Stimulated activated naive CD8-positive, alpha-beta T cell treated with anti-CD3 and anti-CD28 coated beads, Interleukin-15, Interleukin-2, amounts not matched to agents 100 U/mL and 50 U/mL, for 24 hours (primary cell): ENCODE data around the gene KRT74.

ENCODE experiments used
- ATAC-seq: fragments of 150-1000 bp; cut with Tn5 transposase; one replicate; pipeline ENCODE4 v1.10.0; 2021
- DNase-seq: peaks from one replicate; pipeline ENCODE4 v3.0.0; 2021

KRT74 gene

DNA sequence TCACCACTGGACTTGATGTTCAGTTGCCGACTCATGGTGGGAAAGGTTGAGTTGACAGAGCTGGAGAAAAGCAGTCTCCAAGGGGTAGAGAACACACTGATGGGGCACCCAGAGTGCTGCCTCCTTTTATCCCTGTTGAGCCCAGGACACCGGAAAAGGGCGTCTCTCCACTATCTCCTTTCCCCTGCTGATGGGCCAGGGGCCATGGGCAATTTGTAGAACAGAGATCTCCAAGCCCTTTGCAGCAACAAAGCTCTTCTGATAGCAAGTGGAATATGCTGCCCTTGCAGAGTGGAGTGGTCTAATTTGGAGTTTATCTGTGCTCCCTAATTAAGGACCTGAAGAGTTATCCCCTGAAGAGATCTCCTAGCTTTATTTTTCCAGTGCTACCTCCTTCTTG lies at the start of gene KRT74:
Gene KRT74 (minus strand): TSS at position 101 of the 400 bp plus-strand sequence. CDS start 66 bp downstream, at position 35.
- DNase-seq: no peak
- ATAC-seq: no peak

DNA sequence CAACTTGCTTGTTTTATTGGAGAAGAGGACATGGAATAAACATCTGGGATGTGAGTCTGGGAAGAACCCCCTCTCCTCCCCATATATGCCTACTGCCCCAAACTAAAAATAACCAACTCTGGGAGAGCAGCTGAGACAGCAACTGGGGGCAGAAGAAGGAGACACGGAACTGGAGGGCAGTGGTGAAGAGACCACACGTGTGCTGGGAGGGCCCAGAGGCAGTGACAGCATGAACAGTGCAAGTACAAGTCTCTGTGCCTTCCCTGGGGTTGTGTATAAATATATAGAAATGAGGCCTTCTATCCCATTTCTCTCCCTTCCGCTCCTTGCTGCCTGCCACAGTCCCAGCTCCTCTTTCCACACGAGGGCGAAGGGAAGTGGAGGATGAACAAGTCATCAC lies 48.7 kb upstream of the KRT74 start:
- DNase-seq: no peak
- ATAC-seq: no peak

DNA sequence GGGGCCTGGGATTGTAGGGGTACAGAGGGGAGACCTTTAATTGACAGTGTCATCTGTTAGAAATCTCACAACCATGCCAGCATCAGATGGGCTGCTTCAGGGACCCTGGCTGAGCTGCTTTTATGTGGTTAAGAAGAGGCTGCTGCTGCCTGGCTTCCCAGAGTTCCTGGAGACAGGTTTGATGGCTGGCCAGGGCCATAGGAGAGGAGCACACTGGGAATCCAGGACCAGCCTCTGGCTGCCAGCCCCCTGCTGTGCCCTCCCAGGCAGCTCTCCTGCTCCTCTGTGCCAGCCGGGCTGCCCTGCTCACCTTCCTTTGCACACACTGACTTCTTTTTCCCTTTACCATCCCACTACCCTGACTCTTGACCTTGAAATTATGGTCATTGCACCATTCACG lies 45.2 kb upstream of the KRT74 start:
- ATAC-seq (no peak), DNase-seq (no peak)

DNA sequence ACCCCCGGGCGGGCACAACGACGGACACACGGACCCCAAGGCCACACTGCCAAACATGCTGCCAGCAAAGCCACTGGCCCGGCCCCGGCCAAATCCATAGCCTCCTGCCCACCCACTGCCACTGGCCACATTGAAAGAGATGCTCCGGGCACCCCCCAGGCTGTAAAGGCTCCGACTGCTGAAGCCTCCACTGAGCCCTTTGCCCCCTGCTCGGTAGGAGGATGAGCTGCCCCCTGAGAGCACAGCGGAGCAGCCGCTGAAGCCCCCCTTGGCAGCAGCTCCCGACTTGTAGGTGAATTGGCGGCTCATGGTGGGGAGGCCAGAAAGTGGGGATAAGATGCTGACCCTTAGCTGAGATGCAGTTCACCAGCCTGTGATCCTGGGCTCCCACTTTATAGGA lies 44.6 kb upstream of the KRT74 start, which contains the start of gene KRT73:
Gene KRT73 (minus strand): TSS at position 344 of the 400 bp plus-strand sequence. CDS start 35 bp downstream, at position 309.
- no peak for ATAC-seq
- DNase-seq: peak; percentile 1

DNA sequence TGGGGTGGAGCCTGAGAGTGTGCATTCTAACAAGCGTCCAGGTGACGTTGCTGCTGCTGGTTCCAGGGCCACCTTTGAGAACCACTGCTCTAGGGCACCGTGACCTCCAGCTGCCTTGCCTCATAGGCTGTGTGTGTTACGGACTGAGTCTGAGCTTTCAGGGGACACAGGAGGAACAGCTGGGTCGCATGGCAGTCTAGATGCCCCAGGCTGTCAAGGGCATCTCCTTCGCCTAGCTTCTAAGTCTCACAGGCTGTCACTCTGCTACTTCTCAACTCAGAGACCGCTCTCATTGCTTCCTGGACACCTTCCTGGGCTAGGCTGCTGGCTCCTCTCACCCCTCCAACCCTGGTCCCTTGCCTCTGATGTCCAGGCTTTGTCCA lies 43.8 kb upstream of the KRT74 start:
- DNase-seq: no peak

DNA sequence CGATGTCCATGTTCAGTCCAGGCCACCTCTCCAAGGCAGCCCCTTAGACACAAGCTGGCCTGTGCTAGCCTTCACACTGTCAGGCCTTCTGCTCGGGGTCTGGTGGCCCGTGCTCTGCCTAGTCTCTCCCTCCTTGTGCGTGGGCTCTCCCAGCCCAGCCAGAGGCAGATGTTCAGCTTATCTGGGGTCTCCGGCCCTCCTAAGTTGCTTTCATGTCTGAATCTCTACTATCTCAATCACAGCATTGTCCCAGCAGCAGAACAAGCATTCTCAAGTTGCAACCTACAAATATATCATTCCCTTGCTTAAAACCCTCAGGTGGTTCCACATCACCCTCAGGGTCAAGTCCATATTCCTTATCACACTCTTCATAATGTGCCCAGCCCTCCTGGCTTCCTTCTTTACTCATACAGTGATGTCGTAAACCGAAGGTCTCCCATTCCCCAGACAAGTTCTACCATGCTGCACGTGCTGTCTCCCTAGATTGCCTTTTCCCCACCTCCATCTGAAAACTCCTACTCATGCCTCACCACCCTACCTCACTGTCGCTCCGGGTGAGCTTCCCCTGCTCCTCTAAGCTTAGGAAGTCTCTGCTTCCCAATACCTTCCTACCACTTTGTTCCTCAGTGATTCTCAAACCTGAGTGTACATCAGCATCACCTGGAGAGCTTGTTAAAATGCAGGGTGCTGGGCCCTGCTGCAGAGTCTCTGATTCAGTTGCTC lies 43.2 kb upstream of the KRT74 start:
- no peak for ATAC-seq
- no peak for DNase-seq

More for the DNA sequence above, 43.8 kb upstream of the KRT74 start:
- ATAC-seq: no peak

DNA sequence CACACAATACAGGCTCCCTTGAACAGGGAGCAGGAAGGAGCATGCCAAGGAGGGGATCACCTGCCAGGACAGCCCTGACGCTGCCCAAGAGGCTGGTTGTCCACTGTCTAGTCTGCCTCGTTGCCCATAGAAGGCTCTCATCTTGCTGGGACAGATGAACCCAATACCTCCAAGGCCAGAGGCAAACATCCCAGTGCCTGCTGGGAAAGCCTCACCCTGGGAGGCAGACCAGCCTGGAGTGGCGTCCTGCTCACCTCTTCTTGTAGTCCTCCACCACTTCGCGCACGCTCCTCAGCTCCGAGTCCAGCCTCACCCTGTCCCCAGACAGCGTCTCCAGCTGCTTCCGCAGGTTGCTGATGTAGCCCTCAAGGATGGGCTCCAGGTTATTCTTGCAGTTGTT lies 42.3 kb upstream of the KRT74 start:
- no peak for DNase-seq
- no peak for ATAC-seq

DNA sequence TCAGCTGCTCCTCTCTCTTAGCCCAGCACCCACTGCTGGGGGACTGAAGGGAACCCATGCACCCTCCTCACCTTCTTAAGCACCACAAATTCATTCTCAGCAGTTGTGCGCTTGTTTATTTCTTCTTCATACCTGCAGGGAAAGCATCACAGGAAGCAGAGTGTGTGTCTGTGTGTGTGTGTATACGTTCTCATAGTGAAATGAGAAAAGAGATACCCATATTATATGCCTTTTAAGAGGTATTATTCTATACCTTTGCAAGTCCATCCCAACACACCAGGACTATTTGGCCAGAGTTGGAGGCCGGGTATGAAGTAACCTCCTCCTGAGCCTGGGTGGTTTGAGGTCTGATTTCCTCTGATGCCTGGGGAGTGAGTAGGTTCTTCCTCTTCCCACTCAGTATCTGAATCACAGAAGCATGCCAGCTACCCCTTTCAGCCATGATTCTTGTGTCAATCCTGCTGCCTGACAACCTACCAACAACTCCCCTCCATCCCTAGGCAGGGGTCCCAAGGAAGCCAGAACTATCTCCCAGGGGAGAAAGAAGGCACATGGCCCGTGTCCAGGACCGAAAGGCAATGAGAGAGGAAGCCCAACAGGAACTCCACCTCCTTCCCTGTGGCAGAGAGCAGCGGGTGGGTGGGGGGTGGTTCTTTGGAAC lies 41.7 kb upstream of the KRT74 start:
- peak; percentile 32 for DNase-seq
- peak; percentile 83 for ATAC-seq

DNA sequence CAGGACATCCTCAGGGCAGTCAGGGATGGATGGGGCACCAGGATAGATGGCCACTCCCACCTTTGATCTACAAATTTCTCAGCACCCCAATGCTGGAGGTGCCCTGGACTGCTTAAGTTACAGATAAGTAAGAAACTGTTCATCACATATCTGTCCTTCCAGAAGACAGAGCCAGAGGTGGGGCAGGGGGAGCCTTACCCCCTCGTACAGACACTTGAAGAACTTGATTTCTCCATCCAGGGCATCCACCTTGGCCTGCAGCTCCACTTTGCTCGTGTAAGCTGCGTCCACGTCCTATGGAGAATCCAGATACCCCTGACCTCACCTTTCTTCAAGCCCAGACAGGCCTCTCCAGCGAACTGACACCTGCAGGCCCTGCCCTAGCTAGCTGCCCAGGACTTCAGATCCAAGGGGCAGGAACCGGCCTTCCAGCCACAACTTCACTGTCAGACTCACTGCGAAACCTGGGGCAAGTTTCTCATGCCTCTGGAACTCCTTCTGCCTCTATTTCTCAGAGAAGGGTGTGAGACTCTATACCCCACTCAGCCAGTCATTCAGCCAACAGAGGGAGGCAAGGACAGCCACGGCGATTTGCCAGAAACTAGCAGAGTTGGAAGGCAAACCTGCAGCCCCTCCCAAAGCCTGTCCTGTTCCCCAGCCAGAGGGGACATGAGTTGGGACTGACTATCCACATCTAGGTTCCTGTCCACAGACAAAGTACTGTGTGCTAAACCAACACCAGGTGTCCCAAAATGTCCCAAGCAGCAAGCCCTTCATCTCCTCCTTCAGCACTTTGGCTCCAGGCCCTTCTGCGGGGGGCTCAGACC lies 41.0 kb upstream of the KRT74 start:
- DNase-seq (no peak), ATAC-seq (no peak)

DNA sequence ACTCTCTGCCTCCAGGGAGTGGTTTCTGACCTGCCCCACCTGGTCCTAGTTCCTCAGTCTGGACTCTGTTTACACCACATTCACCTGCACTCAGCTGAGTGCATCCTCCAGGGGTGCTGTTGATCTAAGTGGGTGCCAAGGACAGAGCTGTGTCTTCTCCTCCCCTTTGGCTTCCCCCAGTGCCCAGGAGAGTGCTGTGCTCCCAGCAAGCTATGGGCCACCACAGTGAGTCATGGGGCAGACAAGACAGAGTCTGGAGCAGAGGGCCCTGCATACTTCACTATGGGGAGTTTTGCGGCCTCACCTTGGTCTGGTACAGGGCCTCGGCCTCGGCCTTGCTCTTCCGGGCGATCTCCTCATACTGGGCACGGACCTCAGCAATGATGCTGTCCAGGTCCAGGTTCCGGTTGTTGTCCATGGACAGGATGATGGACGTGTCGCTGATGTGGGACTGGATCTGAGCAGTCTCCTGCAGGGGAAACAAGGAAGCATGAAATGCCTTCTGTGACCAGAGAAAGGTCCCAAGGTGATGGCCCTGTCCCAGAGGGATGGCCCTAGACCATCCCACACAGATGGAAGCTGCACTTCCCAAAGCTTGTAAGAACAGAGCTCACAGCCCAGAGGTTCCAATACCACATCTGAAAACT lies 39.9 kb upstream of the KRT74 start:
- no peak for DNase-seq
- peak; percentile 11 for ATAC-seq

DNA sequence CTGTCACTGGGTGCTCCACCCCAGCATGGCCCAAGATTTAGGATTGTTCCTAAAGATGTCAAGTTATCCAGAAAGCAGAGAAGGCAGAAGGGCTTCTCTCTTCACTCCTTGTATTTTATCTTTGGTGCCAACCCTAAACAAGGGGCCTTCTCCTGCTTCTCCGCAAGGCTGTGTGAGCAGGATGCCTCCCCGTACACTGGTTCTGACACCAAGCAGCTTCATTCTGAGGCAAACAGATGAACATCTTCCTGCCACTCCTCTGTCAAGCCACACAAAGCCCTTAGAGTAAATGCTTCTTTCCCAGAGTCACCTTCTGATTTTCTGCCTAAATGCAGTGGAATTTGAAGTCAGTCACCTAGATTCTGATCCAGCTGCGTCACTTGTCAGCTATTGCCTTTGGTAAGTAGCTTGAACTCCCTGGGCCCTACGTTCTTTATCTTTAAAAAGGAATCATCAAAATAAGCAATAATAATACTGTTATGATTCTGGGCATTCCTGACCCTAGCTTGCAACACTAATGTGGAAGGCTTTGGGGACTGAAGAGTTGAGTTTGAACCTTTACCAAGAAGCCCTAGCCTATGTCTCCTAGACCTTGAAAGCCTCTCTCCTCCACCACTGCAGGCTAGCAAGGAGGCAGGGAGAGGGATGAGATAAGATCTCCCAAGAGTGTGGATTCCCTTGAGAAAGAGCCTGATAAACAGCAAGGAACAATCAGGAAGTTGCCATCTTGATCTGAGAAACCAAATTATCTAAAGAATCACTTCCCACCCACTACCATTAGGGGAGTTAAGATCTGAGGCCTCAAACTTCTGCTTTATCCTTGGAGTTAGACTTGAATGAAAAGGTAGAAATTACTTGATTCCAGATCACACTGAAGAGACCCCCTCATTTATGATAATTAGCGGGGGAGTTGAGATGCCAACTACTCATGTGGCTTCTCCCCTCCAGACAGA lies 39.1 kb upstream of the KRT74 start:
- no peak for DNase-seq
- ATAC-seq: no peak

DNA sequence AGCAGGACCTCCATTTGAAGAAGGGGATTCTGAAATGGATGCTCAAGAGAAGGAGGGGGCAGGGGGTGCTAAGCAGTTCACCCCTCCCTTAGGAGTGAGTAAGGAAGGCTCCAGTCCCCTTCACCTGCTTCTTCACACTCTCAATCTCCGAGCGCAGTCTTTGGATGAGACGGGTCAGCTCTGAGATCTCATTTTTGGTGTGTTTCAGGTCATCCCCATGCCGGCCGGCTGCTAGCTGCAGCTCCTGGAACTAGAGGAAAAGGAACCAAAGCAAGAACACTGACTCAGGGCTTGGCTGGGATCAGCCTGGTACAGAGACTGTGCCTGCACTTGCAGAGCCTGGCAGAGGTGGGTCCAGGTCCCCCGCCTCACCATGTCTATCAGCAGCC lies 37.4 kb upstream of the KRT74 start:
- no peak for ATAC-seq
- DNase-seq: no peak

DNA sequence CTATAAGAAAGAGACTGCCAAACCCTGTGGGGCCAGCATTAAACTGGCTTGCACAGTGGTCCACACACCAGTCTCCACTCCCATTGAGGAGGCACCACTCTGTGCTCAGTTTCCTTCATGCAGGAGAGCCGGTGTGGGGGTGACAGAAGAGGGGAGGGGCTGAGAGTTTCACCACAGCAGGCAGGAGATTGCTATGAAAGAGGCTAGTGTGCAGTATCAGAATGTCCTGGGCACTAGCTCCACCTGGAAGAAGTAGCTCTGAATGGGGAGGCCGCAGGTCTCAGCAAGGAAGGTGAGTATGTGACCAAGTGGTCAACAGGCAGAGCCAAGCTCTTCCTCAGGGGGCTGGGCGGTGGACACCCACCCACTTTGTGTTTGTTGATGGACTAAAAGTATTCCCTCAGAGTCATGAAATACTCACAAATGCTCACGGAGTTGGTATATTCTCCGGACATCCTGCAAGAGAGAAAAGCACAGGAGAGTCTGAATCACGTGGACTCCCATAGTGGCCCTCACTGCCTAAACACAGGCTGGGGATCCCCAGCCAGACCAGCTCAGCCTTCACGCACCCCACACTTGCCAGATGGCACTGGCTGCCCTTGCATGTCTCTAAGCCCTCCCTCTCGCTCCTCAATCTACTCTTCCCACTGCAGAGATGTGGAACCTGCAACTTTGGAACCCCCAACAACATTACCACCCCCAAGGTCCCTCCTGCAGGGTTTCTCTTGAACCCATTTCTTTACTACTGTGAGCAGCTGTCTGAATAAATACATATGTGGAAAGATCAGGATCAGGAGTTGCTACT lies 35.4 kb upstream of the KRT74 start:
- ATAC-seq (no peak), DNase-seq (no peak)

DNA sequence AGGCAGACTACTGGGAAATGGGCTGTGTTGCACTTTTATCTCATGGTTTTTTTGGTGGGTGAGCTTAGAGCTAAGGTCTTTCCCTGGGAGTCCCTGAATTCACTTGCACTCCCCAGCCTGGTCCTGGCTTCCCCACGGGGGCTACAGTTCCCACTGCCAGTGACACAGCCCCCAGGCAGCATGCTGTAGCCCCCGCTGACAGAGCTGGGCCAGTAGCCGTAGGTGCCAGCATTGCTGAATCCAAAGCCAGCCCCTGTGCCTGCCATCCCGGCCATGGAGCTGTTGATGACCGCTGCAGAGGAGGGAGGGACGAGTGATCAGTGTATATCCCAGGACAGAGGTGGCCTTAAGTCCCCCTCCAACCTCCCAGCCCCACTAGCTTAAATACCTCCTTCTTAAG lies 34.5 kb upstream of the KRT74 start:
- DNase-seq (no peak), ATAC-seq (no peak)

DNA sequence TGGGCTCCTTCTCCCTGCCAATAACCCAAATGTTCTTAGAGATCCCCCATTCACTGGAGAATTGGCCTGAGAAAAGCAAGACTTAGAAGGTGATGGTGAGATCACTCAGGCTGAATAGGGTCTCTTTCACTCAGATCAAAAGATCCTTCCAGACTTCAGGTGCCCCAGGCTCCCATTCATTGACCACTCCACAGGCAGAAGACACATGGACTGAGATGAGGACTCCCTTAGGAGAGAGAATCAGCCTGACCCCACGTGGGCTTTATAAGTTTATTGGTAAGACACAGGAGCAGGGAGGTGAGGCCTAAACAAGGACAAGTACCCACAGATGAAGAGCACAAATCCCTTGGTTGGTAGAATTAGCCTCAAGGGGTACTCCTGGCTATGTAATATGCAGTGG lies 33.7 kb upstream of the KRT74 start:
- no peak for DNase-seq
- ATAC-seq: no peak

DNA sequence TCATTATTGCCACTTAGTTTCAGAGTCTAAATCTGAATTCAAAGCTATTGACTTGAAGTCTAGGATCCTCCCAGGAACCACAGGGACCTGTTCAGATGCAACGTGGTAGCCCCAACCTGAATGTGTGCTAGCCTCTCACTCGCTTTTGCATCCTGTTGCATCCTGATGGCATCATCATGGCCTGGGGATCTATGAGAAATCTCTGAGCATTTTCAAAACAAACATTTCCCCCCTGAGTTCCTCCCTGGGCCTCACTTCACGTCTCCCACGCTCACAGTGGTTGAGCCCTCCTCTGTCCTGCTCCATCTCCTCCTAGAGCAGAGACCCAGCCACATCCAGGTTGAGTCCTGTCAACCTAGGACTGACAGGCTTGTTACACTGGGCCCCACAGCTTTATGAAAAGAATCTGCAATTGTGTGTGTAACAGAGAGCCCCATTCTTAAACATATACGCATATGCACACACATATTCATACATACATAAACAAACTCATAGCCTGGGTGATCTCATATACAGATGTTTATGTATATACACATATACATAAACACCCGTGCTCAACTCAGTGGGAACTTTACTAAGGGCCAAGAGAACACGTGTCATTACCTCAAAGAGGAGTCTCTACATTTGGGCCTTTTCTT lies 33.1 kb upstream of the KRT74 start:
- DNase-seq: no peak
- ATAC-seq: no peak

DNA sequence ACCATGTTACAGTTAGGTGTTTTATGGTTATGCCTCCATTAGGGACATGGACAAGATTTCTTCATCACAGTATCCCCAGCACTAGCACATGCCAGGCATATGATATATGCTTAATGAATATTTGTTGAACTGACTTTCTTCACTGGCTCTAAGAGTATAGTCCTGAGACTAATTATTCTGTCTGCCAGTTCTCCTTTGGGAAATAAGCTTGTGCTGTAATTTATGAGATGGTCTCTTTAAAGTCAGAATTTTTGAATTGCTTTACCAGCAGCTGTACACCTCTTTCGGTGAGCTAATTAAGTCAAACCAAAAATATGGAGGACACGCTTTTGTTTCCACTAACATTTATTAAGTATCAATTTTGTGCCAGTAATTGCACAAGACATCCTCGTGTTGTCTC lies 32.5 kb upstream of the KRT74 start:
- ATAC-seq: no peak
- no peak for DNase-seq

DNA sequence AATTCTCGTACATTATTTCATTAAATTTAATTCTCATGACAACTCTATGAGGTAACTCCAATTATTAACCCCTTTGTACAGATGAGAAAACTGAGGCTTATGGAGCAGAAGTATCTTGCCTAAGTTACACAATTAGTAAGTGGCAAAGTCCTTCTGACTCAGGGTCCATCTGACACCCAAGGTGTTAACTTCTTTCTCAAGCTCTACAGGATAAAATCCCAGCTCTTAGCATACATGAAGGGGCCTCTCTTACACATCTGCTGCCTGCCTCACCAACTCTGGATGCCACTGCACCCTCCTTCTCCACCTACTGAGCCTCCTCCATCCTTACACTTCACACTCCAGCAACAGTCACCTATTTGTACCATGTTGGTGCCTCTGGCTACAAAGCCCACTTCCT lies 31.9 kb upstream of the KRT74 start:
- no peak for ATAC-seq
- no peak for DNase-seq

DNA sequence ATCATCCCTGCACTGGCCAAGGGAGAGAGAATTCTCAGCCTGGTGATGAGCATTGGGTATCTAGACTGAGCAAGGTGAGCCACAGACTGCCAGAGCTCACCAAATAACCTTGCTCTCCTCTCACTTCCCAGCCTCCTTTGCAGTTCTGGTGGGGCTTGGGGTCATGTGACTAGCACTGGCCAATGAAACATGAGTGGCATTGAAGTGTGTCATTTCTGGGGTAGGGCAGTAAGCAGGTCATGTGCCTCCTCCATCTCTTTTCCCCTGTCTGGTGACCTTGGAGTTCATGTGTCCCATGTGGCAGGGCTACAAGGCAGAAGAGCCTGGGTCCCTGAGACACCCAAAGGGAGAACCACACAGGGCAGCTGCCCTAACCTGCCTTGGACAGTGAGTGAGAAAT lies 31.2 kb upstream of the KRT74 start:
- ATAC-seq (no peak), DNase-seq (no peak)

DNA sequence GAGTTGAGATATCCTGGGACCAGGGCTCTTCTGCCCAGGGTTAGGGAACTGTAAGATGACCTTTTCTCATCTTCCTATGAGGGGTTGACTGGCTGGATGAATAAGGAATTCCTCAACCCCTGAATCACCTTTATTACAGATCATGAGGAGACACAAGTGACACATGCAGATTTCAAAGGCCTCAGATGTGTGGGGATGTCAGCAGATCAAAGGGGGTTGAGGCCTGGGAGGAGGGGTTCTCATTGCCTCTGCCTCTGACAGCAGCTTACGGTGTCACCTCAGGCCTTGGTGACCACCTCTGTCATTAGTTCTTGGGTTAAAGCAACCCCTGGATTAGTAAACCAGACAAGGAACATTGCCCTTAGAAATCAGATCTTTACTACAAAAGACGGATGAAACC lies 29.7 kb upstream of the KRT74 start:
- peak; percentile 77 for ATAC-seq

More for the DNA sequence above, 29.7 kb upstream of the KRT74 start:
- DNase-seq: peak; percentile 27
